HG03064 (cell line): ENCODE results near the gene ATRX.
"Not testable (repeated sequence)": the region's sequence is repeated elsewhere in the genome, so short reads cannot be mapped to it uniquely, and the experiment has no call there.

Experiments
- ATAC-seq: cut with Tn5 transposase; IDR thresholded peaks from one replicate; pipeline ENCODE4 v1.9.1; 2021; ENCODE audit warnings: low read depth; ENCODE audit not compliant: unreplicated experiment

ATRX gene

GRCh38 chrX:77733342-77733741, 52.7 kb downstream of the ATRX start:
- ATAC-seq = no peak

GRCh38 chrX:77731821-77732419, 54.1 kb downstream of the ATRX start:
- no peak for ATAC-seq

DNA sequence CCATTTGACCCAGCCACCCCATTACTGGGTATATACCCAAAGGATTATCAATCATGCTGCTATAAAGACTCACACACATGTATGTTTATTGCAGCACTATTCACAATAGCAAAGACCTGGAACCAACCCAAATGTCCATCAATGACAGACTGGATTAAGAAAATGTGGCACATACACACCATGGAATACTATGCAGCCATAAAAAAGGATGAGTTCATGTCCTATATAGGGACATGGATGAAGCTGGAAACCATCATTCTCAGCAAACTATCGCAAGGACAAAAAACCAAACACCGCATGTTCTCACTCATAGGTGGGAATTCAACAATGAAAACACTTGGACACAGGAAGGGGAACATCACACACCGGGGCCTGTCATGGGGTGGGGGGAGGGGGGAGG, 59.9 kb downstream of the ATRX start:
- ATAC-seq = not testable (repeated sequence)

DNA sequence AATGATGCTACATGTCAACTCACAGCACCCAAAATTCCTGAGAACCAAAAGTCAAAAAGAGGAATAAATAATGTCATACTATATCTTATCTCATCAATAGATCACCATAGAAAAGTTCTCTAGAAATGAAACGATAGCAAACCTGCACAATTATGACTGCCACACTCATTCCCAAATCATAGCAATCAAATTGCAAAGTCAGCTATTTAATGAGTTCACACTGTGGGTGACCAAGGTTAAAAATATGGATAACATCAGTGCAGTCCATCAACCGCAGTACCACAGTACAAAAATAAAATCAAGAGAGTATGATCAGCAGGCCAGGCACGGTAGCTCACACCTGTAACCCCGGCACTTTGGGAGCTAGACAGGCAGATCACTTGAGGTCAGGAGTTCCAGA, 62.3 kb downstream of the ATRX start:
- no peak for ATAC-seq

DNA sequence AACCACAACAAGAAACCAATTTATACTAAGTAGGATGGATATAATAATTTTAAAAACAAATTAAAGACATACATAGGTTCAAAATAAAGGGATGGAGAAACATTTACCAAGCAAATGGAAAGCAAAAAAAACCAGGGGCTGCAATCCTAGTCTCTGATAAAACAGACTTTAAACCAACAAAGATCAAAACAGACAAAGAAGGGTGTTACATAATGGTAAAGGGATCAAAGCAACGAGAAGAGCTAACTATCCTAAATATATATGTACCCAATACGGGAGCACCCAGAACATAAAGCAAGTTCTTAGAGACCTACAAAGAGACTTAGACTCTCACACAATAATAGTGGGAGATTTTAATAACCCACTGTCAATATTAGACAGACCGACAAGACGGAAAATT, 66.6 kb downstream of the ATRX start:
- ATAC-seq = no peak

- ATAC-seq = no peak
Observed at GRCh38 chrX:77704881-77705280, 81.1 kb downstream of the ATRX start.

GRCh38 chrX:77698242-77698641, 87.8 kb downstream of the ATRX start:
- no peak for ATAC-seq

- no peak for ATAC-seq
Observed at GRCh38 chrX:77694491-77694890, 91.5 kb downstream of the ATRX start.

DNA sequence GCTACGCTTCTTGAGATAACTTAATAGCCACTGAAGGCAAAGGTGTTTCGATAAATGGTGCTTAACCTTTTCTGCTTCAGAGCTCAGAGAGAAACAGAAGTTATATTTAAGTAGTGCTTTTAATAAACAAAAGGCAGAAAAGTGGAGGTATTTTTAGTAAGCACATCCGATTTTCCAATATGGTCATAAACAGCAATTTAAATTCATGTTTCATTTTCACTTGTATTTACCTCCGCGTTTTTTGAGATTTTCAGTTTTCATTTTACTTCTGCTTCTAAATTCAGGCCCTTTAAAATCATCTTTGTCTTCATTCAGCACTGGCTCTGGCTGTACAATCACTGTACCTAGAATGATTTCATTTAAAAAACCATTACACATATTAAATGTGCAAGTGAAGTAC, 92.4 kb downstream of the ATRX start:
- peak; percentile 75 for ATAC-seq

GRCh38 chrX:77691916-77692315, 94.1 kb downstream of the ATRX start:
- no peak for ATAC-seq

- no peak for ATAC-seq
Observed at GRCh38 chrX:77689376-77689775, 96.6 kb downstream of the ATRX start.

GRCh38 chrX:77685683-77686082, 100.3 kb downstream of the ATRX start:
- not testable (repeated sequence) for ATAC-seq

GRCh38 chrX:77679144-77679543, 106.9 kb downstream of the ATRX start:
- no peak for ATAC-seq

DNA sequence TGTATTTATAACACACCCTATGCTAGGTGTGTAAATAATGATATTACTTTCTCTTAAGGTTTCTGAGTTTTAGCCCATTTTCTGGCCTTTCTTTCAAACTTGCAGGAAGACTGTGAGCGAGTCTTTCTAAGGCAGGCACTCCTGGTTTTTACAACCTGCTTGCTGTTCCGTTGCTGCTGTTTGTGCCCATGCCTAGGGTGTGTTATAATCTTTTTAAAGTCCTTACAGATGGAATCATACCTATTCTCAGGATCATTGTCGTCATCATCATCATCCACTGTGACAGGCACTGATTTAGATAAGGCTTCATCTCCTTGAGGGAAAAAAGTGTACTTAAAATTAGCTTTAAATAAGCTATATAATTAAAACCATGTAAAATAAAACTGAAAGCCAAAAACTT, 110.0 kb downstream of the ATRX start:
- ATAC-seq = no peak

GRCh38 chrX:77668391-77669237, 117.4 kb downstream of the ATRX start:
- no peak for ATAC-seq

GRCh38 chrX:77658886-77659285, 127.1 kb downstream of the ATRX start:
- ATAC-seq = no peak

- no peak for ATAC-seq
Observed at GRCh38 chrX:77652095-77652494, 133.9 kb downstream of the ATRX start.

DNA sequence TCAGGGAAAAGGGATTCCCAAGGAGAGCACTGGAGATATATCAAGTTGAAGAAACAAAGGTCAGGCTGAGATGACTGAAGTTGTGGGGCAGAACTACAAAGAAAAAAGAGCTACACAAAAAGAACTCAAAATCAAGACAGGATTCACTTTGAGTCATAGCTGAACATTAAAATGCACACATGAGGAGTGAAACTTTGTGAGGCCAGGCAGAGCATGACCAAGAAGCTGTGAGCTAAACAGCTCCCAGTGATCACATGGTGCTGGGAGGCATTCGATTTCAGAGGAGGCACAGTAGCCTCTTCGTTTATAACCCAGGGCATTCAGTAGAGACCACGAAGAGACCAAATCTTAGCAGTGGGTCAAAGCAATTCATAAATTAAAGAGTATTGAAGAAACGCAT, 145.3 kb downstream of the ATRX start:
- no peak for ATAC-seq

- no peak for ATAC-seq
Observed at GRCh38 chrX:77639820-77640219, 146.2 kb downstream of the ATRX start.

- ATAC-seq = no peak
Observed at GRCh38 chrX:77638397-77638796, 147.6 kb downstream of the ATRX start.

DNA sequence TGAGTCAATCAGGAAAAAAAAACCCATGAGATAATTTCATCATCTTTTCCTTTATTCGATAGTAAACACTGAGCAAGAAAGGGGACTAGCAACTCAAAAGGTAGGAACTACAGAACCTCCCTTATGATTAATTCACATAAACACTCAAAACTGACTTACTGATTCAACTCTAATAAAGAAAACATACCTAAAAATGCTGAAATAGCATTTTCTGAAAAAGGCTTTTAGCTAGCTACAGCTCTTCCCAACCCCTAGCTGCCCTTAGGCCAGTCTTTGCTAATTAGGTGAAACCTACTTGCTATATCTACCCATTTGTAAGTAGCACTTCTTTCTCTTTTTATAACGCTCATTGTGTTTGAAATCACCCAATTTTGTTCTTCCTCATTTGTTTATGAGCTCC, 150.6 kb downstream of the ATRX start:
- no peak for ATAC-seq

GRCh38 chrX:77628294-77629025, 157.6 kb downstream of the ATRX start:
- ATAC-seq = no peak
